ENCODE data around the gene CDC16.

Gene CDC16

GRCh38 chr13:114200399-114200911, 34.2 kb upstream of the CDC16 start:
- no peak for DNase-seq (ENCODE audit: low read depth in 1 of 2, low spot score in 1 of 2)
- no peak overlapping the region for H3K27ac ChIP-seq (replicated peaks)
- no peak for TF ChIP-seq REST (IDR thresholded peaks at IDR 0.05; ENCODE audit: insufficient replicate concordance, low read depth)
- no peak for TF ChIP-seq CTCF (IDR thresholded peaks at IDR 0.05; ENCODE audit: insufficient read depth, low read length)
- TF ChIP-seq GABPA (IDR thresholded peaks at IDR 0.05; ENCODE audit: low read depth) = no peak
- no peak for TF ChIP-seq POLR2AphosphoS5 (IDR thresholded peaks at IDR 0.05; ENCODE audit: low read depth)
- TF ChIP-seq SPI1 (IDR thresholded peaks at IDR 0.05; ENCODE audit: borderline replicate concordance, low read depth) = no peak
- H3K27me3 ChIP-seq (ENCODE audit: insufficient read depth, poor library complexity, severe bottlenecking) = no peaks in the 10 kb centered on the region
- H3K4me3 ChIP-seq (replicated peaks; ENCODE audit: insufficient read depth, low read length) = no peak overlapping the region

GRCh38 chr13:114202581-114202980, 32.1 kb upstream of the CDC16 start:
- DNase-seq (ENCODE audit: low read depth in 1 of 2, low spot score in 1 of 2) = no peak
- Histone ChIP-seq H3K4me3 (replicated peaks; ENCODE audit: insufficient read depth, low read length) (no peak overlapping the region), H3K27ac (replicated peaks) (no peak overlapping the region), H3K27me3 (ENCODE audit: insufficient read depth, poor library complexity, severe bottlenecking) (no peaks in the 10 kb centered on the region)
- TF ChIP-seq CTCF (IDR thresholded peaks at IDR 0.05; ENCODE audit: insufficient read depth, low read length) (no peak), POLR2AphosphoS5 (IDR thresholded peaks at IDR 0.05; ENCODE audit: low read depth) (no peak), REST (IDR thresholded peaks at IDR 0.05; ENCODE audit: insufficient replicate concordance, low read depth) (no peak)

- Histone ChIP-seq H3K4me3 (replicated peaks; ENCODE audit: insufficient read depth, low read length) (no peak overlapping the region), H3K27ac (replicated peaks) (no peak overlapping the region), H3K27me3 (ENCODE audit: insufficient read depth, poor library complexity, severe bottlenecking) (no peaks in the 10 kb centered on the region)
- TF ChIP-seq CTCF (IDR thresholded peaks at IDR 0.05; ENCODE audit: insufficient read depth, low read length) (no peak), POLR2AphosphoS5 (IDR thresholded peaks at IDR 0.05; ENCODE audit: low read depth) (no peak), GABPA (IDR thresholded peaks at IDR 0.05; ENCODE audit: low read depth) (no peak), SPI1 (IDR thresholded peaks at IDR 0.05; ENCODE audit: borderline replicate concordance, low read depth) (no peak), REST (IDR thresholded peaks at IDR 0.05; ENCODE audit: insufficient replicate concordance, low read depth) (no peak)
- peak in 1 of 2 experiments; percentile 34 for DNase-seq (ENCODE audit: low read depth in 1 of 2, low spot score in 1 of 2)
Observed at GRCh38 chr13:114203536-114203935, 31.2 kb upstream of the CDC16 start.

Data from HL-60 (cell line).